IPS-18c (cell line): ENCODE data around the gene NFATC3.

Experiments
- H3K4me3 ChIP-seq: 2 replicates; pipeline ENCODE4 v1.7.0; 2013; ENCODE audit warnings: low read depth, mild to moderate bottlenecking, low read length, moderate library complexity; ENCODE audit not compliant: insufficient read depth
- H3K9me3 ChIP-seq: one replicate; pipeline ENCODE4 v1.6.1; 2013; ENCODE audit warnings: mild to moderate bottlenecking, low read length, moderate library complexity; ENCODE audit not compliant: control insufficient read depth, insufficient read depth

The NFATC3 gene

DNA sequence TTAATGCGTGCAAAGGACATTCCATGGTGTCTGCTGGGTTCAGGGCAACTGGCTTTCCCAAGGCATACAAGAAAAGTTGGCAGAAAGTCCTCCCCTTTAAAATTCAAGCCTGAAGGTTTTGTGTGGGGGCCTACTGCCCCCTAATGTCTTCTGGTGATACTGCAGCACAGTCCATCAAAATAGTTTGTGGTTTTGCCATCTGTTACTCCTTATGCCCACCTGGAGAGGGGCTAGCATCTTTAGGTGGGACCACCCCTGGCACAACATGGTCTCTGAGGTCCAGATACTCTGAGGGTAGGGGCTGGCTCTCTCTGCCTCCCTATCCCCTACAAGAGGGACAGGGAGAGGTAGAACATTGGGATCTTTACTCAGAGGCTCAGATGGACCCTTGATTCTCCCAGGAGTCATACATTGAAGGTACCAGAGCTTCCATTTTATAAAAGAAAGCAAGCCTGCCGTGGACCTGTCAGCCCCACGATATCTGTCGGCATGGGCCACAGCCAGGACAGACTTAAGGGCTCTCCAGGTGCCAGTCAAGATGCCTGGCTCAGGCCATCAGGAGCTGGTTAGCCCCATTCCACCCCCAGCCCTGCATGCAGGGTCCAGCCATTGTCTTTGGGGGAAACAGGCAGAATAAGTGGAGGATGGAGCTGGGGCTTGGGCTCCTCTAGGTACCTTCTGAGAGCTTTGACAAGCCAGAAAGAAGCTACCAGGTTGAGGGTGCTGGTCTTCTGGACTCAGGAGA is 144.4 kb downstream of the NFATC3 start:
- Histone ChIP-seq H3K4me3 (no peak overlapping the region), H3K9me3 (peaks cover 3% of the 10 kb centered on the region)

DNA sequence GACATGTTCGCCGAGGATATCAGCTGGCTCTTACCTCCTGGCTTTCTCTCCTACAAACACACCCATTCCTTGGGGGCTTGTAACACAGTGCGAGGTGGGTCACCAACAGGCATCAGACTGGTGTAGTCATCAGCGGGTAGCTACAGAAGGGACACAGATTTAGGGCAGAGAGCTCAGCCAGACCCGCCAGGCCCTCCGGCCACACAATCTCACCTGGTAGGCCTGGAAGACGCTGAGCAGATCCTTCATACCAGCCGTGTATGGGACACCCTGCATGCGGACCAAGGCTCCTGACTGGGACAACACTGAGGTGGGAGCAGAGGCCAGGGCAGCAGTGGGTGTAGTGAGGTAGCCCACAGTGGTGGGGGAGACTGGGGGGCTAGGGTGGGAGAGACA is 145.0 kb downstream of the NFATC3 start:
- peaks cover 3% of the 10 kb centered on the region for H3K9me3 ChIP-seq
- H3K4me3 ChIP-seq = no peak overlapping the region

DNA sequence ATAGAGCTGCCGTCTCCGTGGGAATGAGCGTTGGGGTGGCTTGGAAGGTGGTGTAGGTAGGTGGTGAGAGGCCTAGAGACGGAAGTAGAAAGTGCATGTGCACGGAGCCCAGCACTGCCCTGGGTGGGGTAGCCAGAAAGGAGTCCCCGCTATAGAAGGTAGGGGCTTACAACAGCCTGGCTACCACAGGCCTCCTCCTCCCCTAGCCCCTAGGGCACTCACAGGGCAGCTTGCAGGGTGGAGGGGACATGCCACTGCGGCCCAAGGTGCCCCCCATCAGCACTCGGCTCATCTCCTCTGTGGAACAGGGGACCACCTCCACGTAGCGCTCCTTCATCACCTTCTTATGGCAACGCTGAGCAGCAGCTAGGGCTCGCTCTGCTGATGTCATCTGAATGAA is 145.8 kb downstream of the NFATC3 start:
- Histone ChIP-seq H3K4me3 (no peak overlapping the region), H3K9me3 (peaks cover 3% of the 10 kb centered on the region)

DNA sequence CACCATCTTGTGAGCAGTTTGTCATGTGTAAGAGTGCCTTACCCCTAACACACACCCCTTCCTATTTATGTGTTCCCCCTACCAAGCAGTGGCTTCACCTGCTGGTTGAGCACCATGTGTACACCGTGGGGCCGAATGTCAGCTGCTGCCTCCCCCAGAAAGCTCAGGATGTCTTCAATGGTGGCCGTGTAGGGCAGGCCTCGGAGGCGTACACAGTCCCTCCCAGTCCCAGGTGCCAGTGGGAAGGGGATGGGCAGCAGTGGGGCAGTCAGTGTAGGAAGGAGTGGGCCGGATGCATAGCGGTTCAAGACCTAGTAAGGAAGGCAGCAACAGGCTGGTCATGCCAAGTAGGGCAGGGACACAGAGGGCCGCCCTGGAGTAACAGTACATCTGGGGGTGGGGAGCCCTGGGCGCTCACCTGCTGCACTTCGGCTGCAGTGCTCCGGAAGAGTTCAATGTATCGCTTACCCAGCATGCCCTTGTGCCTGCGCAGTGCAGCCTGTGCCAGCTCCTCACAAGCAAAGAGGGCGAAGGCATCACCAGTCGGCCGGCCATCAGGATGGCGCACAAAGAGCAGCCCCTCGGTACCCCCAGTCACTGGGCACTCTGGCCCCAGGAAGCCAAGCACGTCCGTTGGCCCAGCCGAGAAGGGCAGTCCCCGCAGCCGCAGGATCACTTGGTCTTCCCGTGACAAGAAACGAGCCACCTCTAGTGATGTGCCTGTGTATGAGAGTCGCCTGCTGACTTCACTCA is 146.4 kb downstream of the NFATC3 start:
- no peak overlapping the region for H3K4me3 ChIP-seq
- H3K9me3 ChIP-seq = peaks cover 3% of the 10 kb centered on the region

DNA sequence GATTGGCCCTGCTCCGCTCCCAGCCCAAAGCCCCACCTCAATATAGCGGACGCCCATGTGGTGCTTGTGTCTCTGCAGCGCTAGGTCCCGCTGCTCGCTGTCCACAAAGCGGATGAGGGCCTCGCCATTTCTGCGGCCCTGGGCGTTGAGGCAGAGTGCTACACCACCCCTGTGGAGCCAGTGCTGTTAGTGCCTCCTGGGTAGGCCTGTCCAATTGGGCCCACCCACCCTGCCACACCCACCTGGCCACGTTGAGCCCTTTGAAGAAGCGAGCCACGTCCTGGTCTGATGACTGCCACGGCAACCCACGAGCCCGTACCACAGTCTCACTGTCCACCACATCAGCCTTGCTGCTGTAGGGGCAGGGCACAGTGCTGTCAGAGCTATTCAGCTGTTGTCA is 147.2 kb downstream of the NFATC3 start:
- Histone ChIP-seq H3K9me3 (peaks cover 3% of the 10 kb centered on the region), H3K4me3 (no peak overlapping the region)

DNA sequence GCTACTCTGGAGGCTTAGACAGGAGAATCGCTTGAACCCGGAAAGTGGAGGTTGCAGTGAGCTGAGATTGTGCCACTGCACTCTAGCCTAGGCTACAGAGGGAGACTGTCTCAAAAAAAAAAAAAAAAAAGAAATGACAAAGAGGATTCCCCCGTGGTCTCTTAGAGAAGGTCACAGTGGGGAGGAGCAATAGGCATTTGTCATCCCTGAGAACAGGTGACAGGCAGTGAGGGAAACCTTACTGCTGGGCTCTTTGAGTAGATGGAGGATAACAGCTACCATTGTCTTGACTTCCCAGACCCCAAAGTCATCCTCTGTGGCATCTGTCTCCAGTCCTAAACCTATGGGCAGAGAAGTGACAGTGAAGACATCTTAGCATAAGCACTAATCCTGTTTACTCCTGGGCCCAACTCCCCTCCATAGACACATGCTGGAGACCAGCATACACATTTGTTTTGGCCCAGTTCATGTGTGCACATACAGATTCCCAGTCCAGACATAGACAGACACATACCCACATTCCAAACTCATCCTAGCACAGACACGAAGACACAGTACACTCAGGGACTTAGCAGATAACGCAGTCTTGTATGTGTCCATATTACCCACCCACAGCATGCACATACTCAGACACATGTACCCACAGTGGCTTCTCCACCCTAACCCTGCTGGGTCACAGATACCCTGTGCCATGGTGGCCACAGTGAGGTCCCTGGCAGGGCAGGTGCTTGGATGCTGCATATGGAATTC is 148.1 kb downstream of the NFATC3 start:
- no peak overlapping the region for H3K4me3 ChIP-seq
- H3K9me3 ChIP-seq = peaks cover 3% of the 10 kb centered on the region

DNA sequence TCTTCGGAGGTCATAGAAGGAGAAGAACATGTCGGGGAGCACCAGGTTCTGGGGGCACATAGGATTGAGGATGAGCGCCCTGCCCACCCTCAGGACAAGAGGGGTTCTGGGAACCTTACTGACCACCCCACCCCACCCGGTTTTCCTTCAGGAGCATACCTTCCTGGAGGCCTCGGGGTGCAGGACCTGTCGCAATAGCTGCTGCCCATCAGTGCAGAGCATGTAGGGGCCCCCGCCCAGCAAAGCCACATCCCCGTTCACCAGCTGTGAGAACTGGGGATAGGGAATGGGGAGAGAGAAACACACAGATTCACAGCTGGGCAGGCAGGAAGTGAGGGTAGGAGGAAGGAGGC is 148.6 kb downstream of the NFATC3 start:
- Histone ChIP-seq H3K4me3 (0 out of 2 replicates have a peak overlapping the region, but pooled peaks have one; percentile 91), H3K9me3 (peaks cover 2% of the 10 kb centered on the region)

DNA sequence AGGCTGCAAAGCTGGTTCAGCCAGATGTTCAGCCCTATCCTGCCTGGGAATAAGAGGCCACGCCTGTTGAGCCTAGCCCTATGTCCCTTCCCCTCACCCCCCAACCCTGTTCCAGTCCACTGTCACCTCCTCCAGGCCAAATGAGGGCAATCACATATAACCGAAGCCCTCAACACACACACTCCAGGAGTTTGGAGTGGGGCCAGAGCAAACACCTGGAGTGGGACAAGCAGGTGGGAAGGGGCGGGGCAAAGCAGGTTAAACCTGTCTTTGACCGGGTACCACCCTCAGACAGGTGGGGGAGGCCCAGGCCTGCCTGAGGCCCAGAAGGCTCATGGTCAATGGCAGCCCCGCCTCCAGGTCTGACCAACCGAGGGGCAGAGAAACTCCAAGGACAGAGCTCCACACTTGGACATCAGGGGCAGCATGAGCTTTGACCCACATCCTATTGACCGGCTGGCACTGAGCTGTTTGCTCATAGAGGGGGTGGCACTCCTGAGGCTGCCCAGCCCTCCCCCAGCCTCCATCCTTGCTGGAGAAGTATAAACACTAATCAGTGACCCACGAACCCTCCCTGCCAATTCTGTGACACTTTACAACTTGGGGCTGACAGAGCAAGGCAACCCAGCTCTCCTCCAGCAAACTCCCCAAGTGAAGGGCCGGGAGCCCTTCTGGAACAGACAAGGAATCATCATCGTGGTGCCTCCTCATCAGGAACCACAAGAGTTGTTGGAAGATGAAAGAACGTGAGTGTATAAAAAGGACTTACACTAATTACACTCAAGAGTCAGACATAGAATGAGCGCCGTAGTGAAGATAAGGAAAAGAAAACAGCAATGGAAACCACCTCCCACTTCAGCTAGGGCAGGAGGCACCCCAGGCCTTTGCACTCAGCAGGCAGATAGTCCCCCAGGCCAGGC is 149.3 kb downstream of the NFATC3 start:
- peak overlapping the region; percentile 91 for H3K4me3 ChIP-seq
- no peaks in the 10 kb centered on the region for H3K9me3 ChIP-seq

DNA sequence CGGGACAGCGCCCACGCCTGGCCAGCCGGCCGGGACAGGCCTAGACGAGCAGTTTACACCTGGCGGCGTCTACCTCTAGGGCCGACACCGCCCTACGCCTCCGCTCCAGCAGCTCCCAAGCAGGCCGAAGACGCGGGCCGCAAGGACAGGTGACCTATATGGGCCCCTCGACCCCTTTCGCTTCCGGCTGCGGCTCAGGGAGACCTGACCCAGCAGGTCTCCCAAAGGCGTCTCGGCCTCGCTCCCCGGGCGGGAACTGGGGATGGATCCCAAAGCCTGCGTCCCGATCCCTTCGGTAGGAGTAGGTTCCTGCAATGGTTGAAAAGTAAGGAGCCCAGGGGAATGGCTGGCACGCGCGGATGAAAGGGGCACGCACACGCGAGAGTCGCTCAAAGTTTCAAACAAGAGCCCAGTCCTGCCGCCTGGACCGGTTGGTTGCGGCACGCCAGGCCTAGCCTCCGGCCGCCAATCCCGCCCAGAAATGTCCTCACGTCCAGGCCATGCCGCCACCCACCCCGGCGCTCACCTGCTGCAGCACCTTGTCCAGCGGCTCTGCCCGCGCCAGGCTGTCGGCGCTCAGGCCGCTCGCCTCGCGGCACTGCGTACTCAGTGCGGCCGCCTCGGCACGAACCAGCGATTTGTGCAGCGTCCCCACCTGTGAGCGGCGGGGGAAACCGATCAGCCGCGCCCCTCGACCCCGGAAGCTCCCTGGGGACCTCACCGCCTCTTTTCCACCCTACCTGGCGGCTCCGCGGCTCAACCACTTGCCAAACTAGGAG is 150.1 kb downstream of the NFATC3 start:
- Histone ChIP-seq H3K9me3 (no peaks in the 10 kb centered on the region), H3K4me3 (peak overlapping the region; percentile 91)

DNA sequence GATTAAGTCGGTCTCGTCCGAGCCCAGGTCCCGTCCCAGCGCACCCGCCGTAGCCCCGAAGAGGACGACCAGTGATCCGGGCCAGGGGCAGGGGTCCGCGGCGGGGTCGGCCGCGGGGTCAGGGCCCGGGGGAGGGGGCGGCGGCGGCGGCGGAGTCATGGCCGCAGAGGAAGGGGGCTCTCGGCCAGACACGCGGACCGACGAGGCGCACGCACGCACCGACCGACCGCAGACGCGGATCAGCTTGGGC is 150.6 kb downstream of the NFATC3 start, which contains the start of gene ESRP2:
ESRP2 (minus strand) TSS at position 241 of the 250 bp plus-strand sequence; CDS start at position 159, 82 bp downstream.
- Histone ChIP-seq H3K9me3 (no peaks in the 10 kb centered on the region), H3K4me3 (peak within 1 kb of the TSS; percentile 91)

DNA sequence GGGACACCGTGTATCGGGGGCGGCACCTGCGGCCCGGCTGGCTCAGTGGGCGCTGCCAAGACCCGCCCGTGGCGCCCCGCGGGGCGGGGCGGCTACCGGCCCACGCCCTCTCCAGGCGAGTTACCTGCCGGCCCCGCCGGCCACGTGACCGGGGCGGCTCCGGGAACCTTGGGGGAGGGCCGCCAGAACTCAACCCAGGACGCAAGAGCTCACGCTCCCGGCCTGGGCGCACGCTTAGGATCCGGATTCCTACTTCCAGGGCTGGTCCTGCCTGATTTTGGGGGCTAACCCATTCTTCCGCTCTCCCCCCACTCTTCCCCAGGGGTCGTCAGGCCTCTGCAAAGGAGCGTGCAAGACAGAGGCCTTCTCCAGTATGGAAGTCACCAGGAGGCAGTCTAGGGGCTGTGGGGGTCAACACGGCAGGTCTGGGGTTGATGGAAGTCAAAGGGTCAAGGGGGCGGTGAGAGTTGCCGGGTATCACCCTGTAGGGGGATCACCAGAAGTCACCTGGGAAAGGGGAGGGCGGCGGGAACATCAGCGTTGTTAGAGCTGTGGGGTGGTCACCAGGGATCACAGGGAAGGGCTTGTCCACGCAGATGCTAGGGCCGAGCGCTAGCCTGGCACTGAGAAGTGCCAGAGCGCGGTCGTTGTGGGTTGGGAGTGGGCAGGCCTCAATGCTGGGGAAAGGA is 151.1 kb downstream of the NFATC3 start:
- Histone ChIP-seq H3K4me3 (peak overlapping the region; percentile 91), H3K9me3 (no peaks in the 10 kb centered on the region)

DNA sequence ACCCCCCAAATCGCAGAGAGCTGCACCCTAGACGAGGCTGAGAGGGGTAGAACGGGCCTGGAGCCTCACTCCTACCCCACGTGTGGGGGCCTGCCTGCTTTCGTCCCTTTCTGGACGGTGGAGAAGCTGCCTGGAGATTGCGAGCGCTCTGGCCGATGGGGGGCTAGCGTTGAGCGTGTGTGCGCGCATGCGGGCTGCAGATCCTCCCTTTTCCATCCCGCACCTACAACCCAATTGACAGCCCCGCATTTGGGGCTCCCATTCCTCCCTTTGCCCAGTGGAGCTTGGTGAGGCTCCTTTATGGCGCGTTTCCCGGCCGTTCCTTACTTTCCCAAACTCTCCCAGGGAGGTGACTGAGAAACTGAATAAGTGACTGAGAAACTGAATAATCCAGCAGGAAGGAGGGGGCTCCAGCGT is 151.7 kb downstream of the NFATC3 start:
- no peaks in the 10 kb centered on the region for H3K9me3 ChIP-seq
- peak overlapping the region; percentile 91 for H3K4me3 ChIP-seq

DNA sequence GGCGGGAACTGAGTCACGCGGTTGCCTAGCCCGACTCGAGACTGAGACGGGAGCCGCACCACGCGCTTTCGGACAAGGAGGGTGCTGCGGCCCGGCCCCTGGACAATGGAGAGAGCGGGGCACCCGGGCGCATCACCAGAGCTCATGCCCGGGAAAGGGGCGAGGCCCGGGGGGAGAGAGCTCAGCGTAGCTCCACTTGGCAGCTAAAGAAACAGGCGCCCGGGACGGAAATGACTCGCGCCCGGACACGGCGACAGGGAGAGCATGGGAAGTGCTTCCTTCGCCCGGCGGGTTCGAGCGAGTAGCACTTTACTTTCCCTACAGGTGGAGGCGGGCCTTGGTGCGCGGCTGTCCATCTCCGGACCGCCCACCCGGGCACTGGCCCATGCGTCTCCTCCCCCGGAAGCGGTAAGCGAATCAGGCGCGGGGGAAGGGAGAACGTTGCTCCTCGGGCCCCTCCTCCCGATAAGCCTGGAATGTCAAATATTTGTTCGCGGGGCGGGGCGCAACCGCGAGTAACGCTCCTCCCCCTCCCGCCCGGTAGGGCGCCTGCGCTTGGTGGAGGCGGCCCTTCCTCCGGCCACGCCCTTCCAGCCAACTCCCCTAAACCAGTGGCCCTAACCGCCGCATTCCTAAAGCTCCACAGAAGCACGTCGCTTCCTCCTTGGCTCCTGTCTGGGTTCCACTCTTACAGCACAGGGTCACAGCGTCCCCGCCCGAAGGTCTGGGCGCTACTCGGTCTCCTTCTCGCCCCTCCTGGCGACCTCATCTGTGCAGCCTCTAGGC is 152.3 kb downstream of the NFATC3 start:
- Histone ChIP-seq H3K9me3 (no peaks in the 10 kb centered on the region), H3K4me3 (peak overlapping the region; percentile 91)

DNA sequence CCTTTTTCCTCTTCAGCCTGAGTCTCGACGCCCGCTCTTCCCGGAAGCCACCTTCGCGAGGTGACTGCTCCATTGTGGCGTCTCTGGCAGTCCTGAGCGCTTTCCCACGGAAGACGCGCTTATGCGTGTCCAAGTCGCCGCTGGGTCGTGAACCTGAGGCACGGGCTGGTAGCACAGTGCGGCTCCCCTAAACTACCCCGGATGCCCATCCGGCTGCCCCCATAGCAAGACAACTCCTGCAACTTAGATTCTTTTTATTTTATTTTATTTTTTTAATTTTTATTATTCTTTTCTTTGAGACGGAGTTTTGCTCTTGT is 152.8 kb downstream of the NFATC3 start:
- Histone ChIP-seq H3K4me3 (peak overlapping the region; percentile 56; the same call in 1 of the 2 replicates), H3K9me3 (no peaks in the 10 kb centered on the region)

DNA sequence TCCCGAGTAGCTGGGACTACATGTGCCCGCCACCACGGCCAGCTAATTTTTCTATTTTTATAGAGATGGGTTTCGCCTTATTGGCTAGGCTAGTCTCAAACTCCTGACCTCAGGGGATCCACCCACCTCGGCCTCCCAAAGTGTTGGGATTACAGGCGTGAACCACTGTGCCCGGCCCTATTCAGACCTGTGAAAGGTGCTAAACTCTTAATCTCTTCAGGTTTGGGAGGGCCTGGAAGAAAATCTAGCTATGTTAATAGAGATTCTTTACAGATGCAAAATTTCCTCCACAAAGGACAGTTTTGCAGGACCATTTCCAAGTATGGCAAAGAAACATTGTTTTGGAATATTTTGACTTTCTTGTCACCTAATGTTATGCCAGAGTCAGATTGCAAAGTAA is 156.9 kb downstream of the NFATC3 start:
- Histone ChIP-seq H3K9me3 (peaks cover 4% of the 10 kb centered on the region), H3K4me3 (no peak overlapping the region)
